Neural crest cell (in vitro differentiated cells): Measurements from ENCODE around the gene ADGRD2. TPM values are rescaled to one million over a fixed set of nuclear protein-coding genes. Genes with fewer than 3 reads are reported as not detected.

Experiments used
- DNase-seq: peaks from one replicate; pipeline ENCODE4 v3.0.0; 2021; ENCODE audit warnings: low read depth, mixed read lengths, low spot score
- H3K27ac Mint-ChIP-seq: one replicate; pipeline ENCODE4 v1.8.0; 2021; ENCODE audit warnings: mild to moderate bottlenecking, mixed read lengths; ENCODE audit not compliant: unreplicated experiment
- H3K27me3 Mint-ChIP-seq: 2 replicates; pipeline ENCODE4 v1.8.0; 2021; ENCODE audit warnings: low read depth, mild to moderate bottlenecking, mixed read lengths
- H3K36me3 Mint-ChIP-seq: 2 replicates; pipeline ENCODE4 v1.8.0; 2021; ENCODE audit warnings: low read depth, mild to moderate bottlenecking, mixed read lengths
- H3K4me1 Mint-ChIP-seq: 2 replicates; pipeline ENCODE4 v1.8.0; 2021; ENCODE audit warnings: mixed read lengths
- H3K4me3 Mint-ChIP-seq: one replicate; pipeline ENCODE4 v1.8.0; 2021; ENCODE audit warnings: mild to moderate bottlenecking, mixed read lengths
- H3K9me3 Mint-ChIP-seq: 2 replicates; pipeline ENCODE4 v1.8.0; 2021; ENCODE audit warnings: mixed read lengths
- total RNA-seq: library from RNA; stranded (reverse); gene quantifications from 2 replicates; pipeline ENCODE4 v1.2.1, GENCODE V29; 2021
- TF ChIP-seq, protein P1 (sequence below): fragments of 200-600 bp; sonication (generic); conservative IDR thresholded peaks from 2 replicates; pipeline ENCODE4 v1.5.0; 2021; ENCODE audit warnings: antibody characterized with exemption, mild to moderate bottlenecking

The ADGRD2 gene
- total RNA-seq, 1 donor from 2014 or later = 0.44 TPM

DNA sequence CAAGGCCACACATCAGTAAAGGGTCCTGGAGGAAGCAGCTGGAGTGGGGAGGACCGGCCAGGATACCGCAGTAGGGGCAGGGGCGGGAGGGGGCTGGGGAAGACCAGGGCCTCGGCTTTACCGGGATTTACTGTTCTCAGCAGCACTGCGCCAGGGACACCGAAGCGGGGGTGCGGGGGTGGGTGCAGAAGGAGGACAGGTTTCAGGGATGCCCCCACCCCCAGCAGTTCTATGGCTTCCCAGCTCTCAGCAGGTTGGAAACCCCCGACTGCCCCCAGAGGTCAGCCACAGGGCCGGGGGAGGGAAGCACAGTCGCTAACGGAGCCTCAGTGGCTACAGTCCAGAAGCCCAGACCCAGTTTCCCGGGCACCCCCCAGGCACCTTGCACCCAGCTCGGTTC, 35.7 kb downstream of the ADGRD2 start:
- TF ChIP-seq, protein P1, sequence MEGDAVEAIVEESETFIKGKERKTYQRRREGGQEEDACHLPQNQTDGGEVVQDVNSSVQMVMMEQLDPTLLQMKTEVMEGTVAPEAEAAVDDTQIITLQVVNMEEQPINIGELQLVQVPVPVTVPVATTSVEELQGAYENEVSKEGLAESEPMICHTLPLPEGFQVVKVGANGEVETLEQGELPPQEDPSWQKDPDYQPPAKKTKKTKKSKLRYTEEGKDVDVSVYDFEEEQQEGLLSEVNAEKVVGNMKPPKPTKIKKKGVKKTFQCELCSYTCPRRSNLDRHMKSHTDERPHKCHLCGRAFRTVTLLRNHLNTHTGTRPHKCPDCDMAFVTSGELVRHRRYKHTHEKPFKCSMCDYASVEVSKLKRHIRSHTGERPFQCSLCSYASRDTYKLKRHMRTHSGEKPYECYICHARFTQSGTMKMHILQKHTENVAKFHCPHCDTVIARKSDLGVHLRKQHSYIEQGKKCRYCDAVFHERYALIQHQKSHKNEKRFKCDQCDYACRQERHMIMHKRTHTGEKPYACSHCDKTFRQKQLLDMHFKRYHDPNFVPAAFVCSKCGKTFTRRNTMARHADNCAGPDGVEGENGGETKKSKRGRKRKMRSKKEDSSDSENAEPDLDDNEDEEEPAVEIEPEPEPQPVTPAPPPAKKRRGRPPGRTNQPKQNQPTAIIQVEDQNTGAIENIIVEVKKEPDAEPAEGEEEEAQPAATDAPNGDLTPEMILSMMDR = no peak
- no peaks in the 10 kb centered on the region for H3K36me3 Mint-ChIP-seq
- no peak for DNase-seq
- H3K4me1 Mint-ChIP-seq = peaks cover 37% of the 10 kb centered on the region
- no peaks in the 10 kb centered on the region for H3K9me3 Mint-ChIP-seq
- H3K4me3 Mint-ChIP-seq = no peak overlapping the region
- no peak overlapping the region for H3K27ac Mint-ChIP-seq
- peaks cover 23% of the 10 kb centered on the region for H3K27me3 Mint-ChIP-seq

DNA sequence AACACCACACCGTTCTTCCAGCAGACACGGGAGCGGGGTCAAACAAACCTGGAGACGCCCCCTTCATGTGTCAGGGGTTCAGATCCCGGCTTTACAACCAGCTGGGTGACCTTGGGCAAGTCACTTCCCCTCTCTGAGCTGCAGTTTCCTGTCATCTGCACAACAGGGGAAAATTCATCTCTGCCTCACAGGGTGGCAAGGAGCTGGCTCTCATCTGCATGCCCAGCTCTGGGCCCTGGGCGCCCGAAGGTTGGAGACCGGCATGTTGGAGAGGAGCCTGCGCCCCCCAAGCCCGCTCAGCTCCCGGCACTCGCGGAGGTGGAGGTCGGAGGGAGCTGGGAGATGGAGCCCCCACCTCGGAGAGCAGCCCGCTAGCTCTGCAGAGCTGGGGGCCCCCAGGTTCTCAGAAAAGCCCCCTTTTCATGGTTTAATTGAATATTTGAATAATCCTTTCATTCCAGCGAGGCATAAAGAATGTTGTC, 36.6 kb downstream of the ADGRD2 start:
- H3K4me1 Mint-ChIP-seq = peaks cover 34% of the 10 kb centered on the region
- H3K9me3 Mint-ChIP-seq = no peaks in the 10 kb centered on the region
- H3K27me3 Mint-ChIP-seq = peaks cover 20% of the 10 kb centered on the region
- peak overlapping the region; percentile 52 for H3K4me3 Mint-ChIP-seq
- no peak for DNase-seq
- TF ChIP-seq, protein P1 = no peak
- H3K36me3 Mint-ChIP-seq = no peaks in the 10 kb centered on the region
- no peak overlapping the region for H3K27ac Mint-ChIP-seq

DNA sequence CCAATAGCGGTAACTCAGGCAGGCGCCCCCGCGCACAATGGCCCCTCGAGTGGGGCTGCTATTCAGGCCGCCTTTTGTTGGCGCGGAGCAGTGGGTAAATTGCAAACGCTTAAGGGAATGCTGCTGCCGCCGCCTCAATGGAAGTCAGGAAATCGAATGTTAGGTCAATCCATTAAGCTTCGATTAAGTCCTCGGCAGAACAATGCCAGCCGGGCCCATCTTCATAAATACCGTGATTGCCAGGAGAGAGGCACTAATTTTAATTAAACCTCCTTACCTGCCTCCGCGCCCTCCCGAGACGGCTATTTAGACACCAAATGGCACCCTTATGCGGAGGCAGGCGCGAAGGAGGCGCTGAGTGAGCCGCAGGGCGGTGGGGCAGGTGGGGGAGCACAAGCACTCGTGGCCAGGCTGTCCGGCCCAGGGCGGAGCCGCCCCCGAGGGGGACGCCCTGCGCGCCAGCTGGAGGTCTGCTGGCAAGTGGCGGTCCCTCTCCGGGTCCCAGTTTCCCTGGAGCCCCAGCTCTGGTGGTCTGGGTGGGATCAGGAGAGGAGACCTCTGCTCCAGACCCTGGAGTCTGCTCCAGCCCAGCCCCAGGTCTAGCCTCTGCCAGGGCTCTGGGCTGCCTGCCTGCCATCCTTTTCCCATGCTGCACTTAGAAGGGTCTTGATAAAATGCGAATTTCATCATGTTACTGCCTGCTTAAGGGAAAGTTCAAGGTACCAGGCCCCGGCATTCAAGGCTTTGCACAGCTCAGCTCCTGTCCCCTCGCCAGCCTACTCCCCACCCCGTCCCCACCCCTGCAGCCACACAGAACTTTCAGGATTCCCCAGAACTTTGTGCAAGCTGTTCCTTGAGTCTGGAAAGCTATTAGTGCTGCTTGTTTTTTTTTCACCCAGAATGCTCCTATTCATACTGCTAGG, 37.3 kb downstream of the ADGRD2 start:
- TF ChIP-seq, protein P1 = no peak
- H3K27me3 Mint-ChIP-seq = peaks cover 19% of the 10 kb centered on the region
- no peaks in the 10 kb centered on the region for H3K9me3 Mint-ChIP-seq
- H3K4me1 Mint-ChIP-seq = peaks cover 33% of the 10 kb centered on the region
- peak overlapping the region; percentile 52 for H3K4me3 Mint-ChIP-seq
- no peaks in the 10 kb centered on the region for H3K36me3 Mint-ChIP-seq
- no peak for DNase-seq
- H3K27ac Mint-ChIP-seq = no peak overlapping the region

- no peak overlapping the region for H3K27ac Mint-ChIP-seq
These were observed 38.5 kb downstream of the ADGRD2 start for GRCh38 chr9:124488641-124489210.

GRCh38 chr9:124489222-124489621, 39.0 kb downstream of the ADGRD2 start:
- Mint-ChIP-seq H3K27ac (peak overlapping the region; percentile 0), H3K4me1 (peaks cover 29% of the 10 kb centered on the region), H3K4me3 (no peak overlapping the region), H3K9me3 (no peaks in the 10 kb centered on the region), H3K27me3 (peaks cover 17% of the 10 kb centered on the region), H3K36me3 (no peaks in the 10 kb centered on the region)
- no peak for DNase-seq
- TF ChIP-seq, protein P1 = no peak

More at GRCh38 chr9:124488641-124489210, 38.5 kb downstream of the ADGRD2 start:
- Mint-ChIP-seq H3K36me3 (no peaks in the 10 kb centered on the region), H3K9me3 (no peaks in the 10 kb centered on the region), H3K4me1 (peaks cover 29% of the 10 kb centered on the region), H3K4me3 (no peak overlapping the region), H3K27me3 (peaks cover 16% of the 10 kb centered on the region)
- DNase-seq = no peak
- TF ChIP-seq, protein P1 = no peak
